H1 (cell line): ENCODE data around the gene DLG5. TPM values are rescaled to one million over a fixed set of nuclear protein-coding genes. Genes with fewer than 3 reads are reported as not detected.

Experiments
- CTCF ChIA-PET: fragments of 300-600 bp; sonication (Branson Sonifier 250); formaldehyde crosslinking; loops from one replicate; lab custom pipeline; 2021; ENCODE audit not compliant: partially characterized antibody; lab: Charles Lee
- POLR2A ChIA-PET: fragments of 300-600 bp; sonication (Branson Sonifier 250); formaldehyde crosslinking; loops from one replicate; lab custom pipeline; 2021; ENCODE audit warnings: inconsistent platforms; ENCODE audit not compliant: partially characterized antibody; lab: Charles Lee
- DNase-seq, 2 experiments: peaks; one replicate each; pipeline versions ENCODE4 v3.0.0 to v3.0.0-alpha.2; 2010 to 2022; ENCODE audit warnings: low spot score in 2 of 2, low read depth in 1 of 2, mixed read lengths in 1 of 2
- FAIRE-seq: peaks from 2 replicates; lab custom pipeline; 2011; peaks lifted over from hg19 to GRCh38; lab: Jason Lieb, UNC
- H2AFZ ChIP-seq: 2 replicates; pipeline ENCODE4 v1.8.1; 2012; ENCODE audit warnings: low read length, inconsistent platforms
- H2AK5ac ChIP-seq: 2 replicates; pipeline ENCODE4 v1.6.1; 2013; ENCODE audit warnings: low read depth, low read length
- H2BK120ac ChIP-seq: replicated peaks from 2 replicates; pipeline ENCODE3; 2013; ENCODE audit warnings: low read depth, low read length, inconsistent platforms
- H2BK12ac ChIP-seq: 2 replicates; pipeline ENCODE4 v1.6.1; 2013; ENCODE audit warnings: low read depth, low read length
- H2BK15ac ChIP-seq: 2 replicates; pipeline ENCODE4 v1.6.1; 2013; ENCODE audit warnings: low read length
- H2BK20ac ChIP-seq: 2 replicates; pipeline ENCODE4 v1.6.1; 2013; ENCODE audit warnings: low read length
- H2BK5ac ChIP-seq: 2 replicates; pipeline ENCODE4 v1.6.1; 2013; ENCODE audit warnings: low read depth, low read length
- H3K14ac ChIP-seq: 2 replicates; pipeline ENCODE4 v1.6.1; 2013; ENCODE audit warnings: inconsistent platforms; ENCODE audit not compliant: insufficient read length
- H3K18ac ChIP-seq: 2 replicates; pipeline ENCODE4 v1.6.1; 2013; ENCODE audit warnings: low read length; ENCODE audit errors: extremely low read depth
- H3K23ac ChIP-seq: 2 replicates; pipeline ENCODE4 v1.6.1; 2013; ENCODE audit warnings: inconsistent platforms; ENCODE audit not compliant: insufficient read length
- H3K23me2 ChIP-seq: 2 replicates; pipeline ENCODE4 v1.6.1; 2013; ENCODE audit warnings: low read depth, low read length
- H3K27ac ChIP-seq: 2 replicates; pipeline ENCODE4 v1.6.1; 2011; ENCODE audit warnings: low read depth, low read length, inconsistent platforms
- H3K27me3 ChIP-seq, 4 experiments: replicated peaks in 1 of 4; 1 replicate in 1 of 4; 2 replicates in 3 of 4; pipeline versions ENCODE4 v1.6.1 to v1.8.1; 2011 to 2013; ENCODE audit warnings: low read length in 3 of 4, mild to moderate bottlenecking in 3 of 4, inconsistent platforms in 2 of 4, mixed read lengths in 2 of 4, moderate library complexity in 1 of 4; ENCODE audit not compliant: control insufficient read depth in 3 of 4, insufficient read depth in 3 of 4; ENCODE audit errors: extremely low read depth in 1 of 4
- H3K36me3 ChIP-seq, 4 experiments: 2 replicates each; pipeline versions ENCODE4 v1.6.1 to v1.8.1; 2011 to 2013; ENCODE audit warnings: mild to moderate bottlenecking in 4 of 4, low read length in 3 of 4, moderate library complexity in 2 of 4, control low read depth in 1 of 4, inconsistent platforms in 1 of 4; ENCODE audit not compliant: insufficient read depth in 4 of 4, control insufficient read depth in 2 of 4
- H3K4ac ChIP-seq: replicated peaks from 2 replicates; pipeline ENCODE3; 2013; ENCODE audit warnings: low read length, low read depth, mixed read lengths, inconsistent platforms; ENCODE audit not compliant: insufficient read length
- H3K4me1 ChIP-seq, 4 experiments: replicated peaks in 1 of 4; 1 replicate in 1 of 4; 2 replicates in 3 of 4; pipeline versions ENCODE4 v1.6.1 to v1.8.1; 2011 to 2013; ENCODE audit warnings: low read length in 3 of 4, inconsistent platforms in 2 of 4, mixed read lengths in 1 of 4; ENCODE audit not compliant: insufficient read depth in 4 of 4, control insufficient read depth in 3 of 4
- H3K4me2 ChIP-seq, 2 experiments: 2 replicates each; pipeline versions ENCODE4 v1.6.1 to v1.8.1; 2011 to 2013; ENCODE audit warnings: low read depth in 2 of 2, low read length in 2 of 2, control low read depth in 1 of 2, inconsistent platforms in 1 of 2, mild to moderate bottlenecking in 1 of 2; ENCODE audit not compliant: insufficient read depth in 1 of 2
- H3K4me3 ChIP-seq, 4 experiments: fragments of 200-600, 300-600 bp in 1 of 4; sonication (generic), shearing (Covaris generic), sonication (Bioruptor Twin) in 1 of 4; 2 replicates each; pipeline versions ENCODE4 v1.5.1 to v1.8.1; 2011 to 2016; ENCODE audit warnings: low read length in 4 of 4, low read depth in 3 of 4, control low read depth in 2 of 4, inconsistent platforms in 2 of 4, mild to moderate bottlenecking in 2 of 4, mixed read lengths in 1 of 4, moderate library complexity in 1 of 4; ENCODE audit not compliant: insufficient read depth in 2 of 4; ENCODE audit errors: extremely low read depth in 1 of 4
- H3K56ac ChIP-seq: replicated peaks from 2 replicates; pipeline ENCODE3; 2013; ENCODE audit warnings: low read depth, mild to moderate bottlenecking, mixed read lengths, low read length, inconsistent platforms; ENCODE audit not compliant: insufficient read length
- H3K79me1 ChIP-seq: 2 replicates; pipeline ENCODE4 v1.6.1; 2013; ENCODE audit warnings: low read depth, low read length, control low read depth
- H3K79me2 ChIP-seq, 2 experiments: 2 replicates each; pipeline versions ENCODE4 v1.6.1 to v1.8.1; 2012 to 2013; ENCODE audit warnings: low read length in 2 of 2, mild to moderate bottlenecking in 2 of 2, inconsistent platforms in 1 of 2; ENCODE audit not compliant: insufficient read depth in 2 of 2, control insufficient read depth in 1 of 2
- H3K9ac ChIP-seq, 4 experiments: replicated peaks in 1 of 4; 1 replicate in 1 of 4; 2 replicates in 3 of 4; pipeline versions ENCODE4 v1.6.1 to v1.8.1; 2011 to 2013; ENCODE audit warnings: low read depth in 3 of 4, low read length in 3 of 4, control low read depth in 2 of 4, mild to moderate bottlenecking in 2 of 4, moderate library complexity in 2 of 4, inconsistent platforms in 1 of 4; ENCODE audit errors: extremely low read depth in 1 of 4
- H3K9me3 ChIP-seq, 2 experiments: 2 replicates each; pipeline versions ENCODE4 v1.6.1 to v1.8.1; 2012 to 2013; ENCODE audit warnings: mild to moderate bottlenecking in 2 of 2, moderate library complexity in 2 of 2, control low read depth in 1 of 2, inconsistent platforms in 1 of 2, low read depth in 1 of 2, low read length in 1 of 2, mixed read lengths in 1 of 2; ENCODE audit not compliant: insufficient read depth in 2 of 2
- H4K20me1 ChIP-seq, 2 experiments: replicated peaks in 1 of 2; 2 replicates each; pipeline versions ENCODE3 to v1.8.1; 2011 to 2013; ENCODE audit warnings: inconsistent platforms in 2 of 2, low read length in 2 of 2, mild to moderate bottlenecking in 1 of 2; ENCODE audit not compliant: insufficient read depth in 2 of 2, control insufficient read depth in 1 of 2
- H4K5ac ChIP-seq: 2 replicates; pipeline ENCODE4 v1.6.1; 2013; ENCODE audit warnings: low read length, low read depth, mixed read lengths, inconsistent platforms; ENCODE audit not compliant: insufficient read length
- H4K8ac ChIP-seq: 2 replicates; pipeline ENCODE4 v1.8.0; 2013; ENCODE audit warnings: mild to moderate bottlenecking, moderate library complexity, low read length, inconsistent platforms; ENCODE audit not compliant: insufficient read depth; ENCODE audit errors: extremely low read depth
- H4K91ac ChIP-seq: replicated peaks from 2 replicates; pipeline ENCODE3; 2013; ENCODE audit warnings: low read length, mixed read lengths, inconsistent platforms; ENCODE audit not compliant: insufficient read length
- CBX5 ChIP-seq: fragments of 300-800, 300-1000 bp; sonication (generic); IDR thresholded peaks from 2 replicates; pipeline ENCODE4 v1.7.1; 2016; ENCODE audit warnings: antibody characterized with exemption, low read length, low read depth
- EP300 ChIP-seq, 2 experiments: IDR thresholded peaks; 1 replicate in 1 of 2; 2 replicates in 1 of 2; pipeline ENCODE4 v1.6.1; 2011 to 2012; ENCODE audit warnings: low read depth in 2 of 2, low read length in 2 of 2, mild to moderate bottlenecking in 2 of 2, borderline replicate concordance in 1 of 2, inconsistent platforms in 1 of 2, moderate library complexity in 1 of 2
- NANOG ChIP-seq: IDR thresholded peaks from 2 replicates; pipeline ENCODE4 v1.6.1; 2011; ENCODE audit warnings: low read length, low read depth, mild to moderate bottlenecking, inconsistent platforms; ENCODE audit not compliant: insufficient read depth, poor library complexity, severe bottlenecking
- WGBS, 2 experiments: shearing (Covaris generic) in 1 of 2; methylation state at CpG; one replicate each; pipeline versions ENCODE4 v1.1.6 to v1.1.7; 2013 to 2015; ENCODE audit warnings: low lambda C conversion rate in 2 of 2, mixed read lengths in 2 of 2, inconsistent platforms in 1 of 2, low coverage in 1 of 2, missing lambda C conversion rate in 1 of 2; ENCODE audit not compliant: insufficient replicate concordance in 2 of 2, insufficient coverage in 1 of 2, insufficient read length in 1 of 2; ENCODE audit errors: extremely low coverage in 1 of 2, missing lambda C conversion rate in 1 of 2; 5-methylcytosine and 5-hydroxymethylcytosine counted together
- polyA plus RNA-seq, 7 experiments: library from polyadenylated mRNA; depleted of rRNA in 3 of 7; stranded (reverse) in 5 of 7; unstranded in 2 of 7; fragments of >200 nt in 5 of 7; fragments of 200-250 nt in 2 of 7; gene quantifications; 1 replicate in 5 of 7; 2 replicates in 1 of 7; 4 replicates in 1 of 7; pipeline versions ENCODE4 v1.2.1 to v1.2.3, GENCODE V29; 2011 to 2013; ENCODE audit warnings: missing spikeins in 2 of 7, mixed read lengths in 2 of 7
- total RNA-seq: library from RNA; stranded (reverse); fragmentation: NEBNext Ultra II Directional; extraction: Animal tissue kit (Norgen Biotek cat#: 25700); gene quantifications from 2 replicates; pipeline ENCODE4 v1.2.1, GENCODE V29; 2021

DLG5 gene
- total and polyA plus RNA-seq, 2 of the 8 experiments (the other 6 are each of a cell fraction or from before 2014, with no cell fraction given) = 15.6 to 71.4 TPM

- 79% methylated on average over 13 of the region's 14 CpGs; no CpG with 5 or more reads in 1 of the 2 experiments for WGBS, 2 experiments
- DNase-seq (no peak), FAIRE-seq (no peak)
- Histone ChIP-seq H3K9me3 (no peaks in the 10 kb centered on the region), H3K4me1 (peaks cover 3 to 7% (median 4%) of the 10 kb centered on the region in 4 experiments), H3K14ac (no peak overlapping the region), H2BK120ac (no peak overlapping the region), H3K18ac (peak overlapping the region; percentile 84; the same call in 1 of the 2 replicates), H2BK20ac (peak overlapping the region; percentile 82; the same call in 1 of the 2 replicates), H4K5ac (no peak overlapping the region), H2AFZ (no peak overlapping the region), H3K79me1 (peaks cover 2% of the 10 kb centered on the region; the same call in 1 of the 2 replicates), H3K27ac (peak overlapping the region; percentile 52; the same call in 1 of the 2 replicates), H2BK12ac (peak overlapping the region; percentile 92; the same call in 1 of the 2 replicates), H2BK5ac (peak overlapping the region; percentile 95), H3K27me3 (no peaks in the 10 kb centered on the region), H3K79me2 (no peaks in the 10 kb centered on the region), H3K9ac (no peak overlapping the region), H4K8ac (no peak overlapping the region), H3K23ac (no peak overlapping the region), H2AK5ac (peak overlapping the region; percentile 85; the same call in 1 of the 2 replicates), H4K20me1 (no peaks in the 10 kb centered on the region), H3K36me3 (peaks cover 13 to 27% (median 20%) of the 10 kb centered on the region in 4 experiments), H3K23me2 (no peaks in the 10 kb centered on the region), H2BK15ac (peak overlapping the region; percentile 89), H3K4ac (peak overlapping the region; percentile 63), H3K4me3 (no peak overlapping the region), H3K56ac (no peak overlapping the region), H3K4me2 (no peak overlapping the region), H4K91ac (peak overlapping the region; percentile 77)
- ChIA-PET POLR2A (interaction anchor here (1.2 kb wide), 1 partner anchor 26 kb away, joined by 5 read pairs; no protein-coding TSS in a partner anchor), CTCF (interaction anchor here (0.6 to 4.2 kb wide), 26 partner anchors 10 to 159 kb away, joined by 3 to 44 read pairs (median 4); no protein-coding TSS in a partner anchor)
- no peak for TF ChIP-seq CBX5
- no peak for TF ChIP-seq NANOG
- TF ChIP-seq EP300 (IDR thresholded peaks at IDR 0.05; ENCODE audit: borderline replicate concordance in 1 of 2, low read depth in 2 of 2, low read length in 2 of 2) = no peak
These were observed 88.5 kb downstream of the DLG5 start for GRCh38 chr10:77837925-77838595.
